GM19025 (cell line): ENCODE measurements around the gene CFAP20DC.
"Not testable (repeated sequence)": the region's sequence is repeated elsewhere in the genome, so short reads cannot be mapped to it uniquely, and the experiment has no call there.

Experiments
- ATAC-seq: cut with Tn5 transposase; IDR thresholded peaks from one replicate; pipeline ENCODE4 v1.9.1; 2021; ENCODE audit warnings: mild to moderate bottlenecking, low read depth, moderate library complexity; ENCODE audit not compliant: unreplicated experiment

The CFAP20DC gene

DNA sequence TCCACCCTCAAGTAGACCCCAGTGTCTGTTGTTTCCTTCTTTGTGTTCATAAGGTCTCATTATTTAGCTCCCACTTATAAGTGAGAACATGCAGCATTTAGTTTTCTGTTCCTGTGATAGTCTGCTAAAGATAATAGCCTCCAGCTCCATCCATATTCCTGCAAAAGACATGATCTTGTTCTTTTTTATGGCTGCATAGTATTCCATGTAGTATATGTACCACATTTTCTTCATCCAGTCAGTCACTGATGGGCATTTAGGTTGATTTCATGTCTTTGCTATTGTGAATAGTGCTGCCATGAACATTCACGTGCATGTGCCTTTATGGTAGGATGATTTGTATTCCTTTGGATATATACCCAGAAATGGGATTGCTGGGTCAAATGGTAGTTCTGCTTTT lies 82.0 kb downstream of the CFAP20DC start:
- ATAC-seq: not testable (repeated sequence)

DNA sequence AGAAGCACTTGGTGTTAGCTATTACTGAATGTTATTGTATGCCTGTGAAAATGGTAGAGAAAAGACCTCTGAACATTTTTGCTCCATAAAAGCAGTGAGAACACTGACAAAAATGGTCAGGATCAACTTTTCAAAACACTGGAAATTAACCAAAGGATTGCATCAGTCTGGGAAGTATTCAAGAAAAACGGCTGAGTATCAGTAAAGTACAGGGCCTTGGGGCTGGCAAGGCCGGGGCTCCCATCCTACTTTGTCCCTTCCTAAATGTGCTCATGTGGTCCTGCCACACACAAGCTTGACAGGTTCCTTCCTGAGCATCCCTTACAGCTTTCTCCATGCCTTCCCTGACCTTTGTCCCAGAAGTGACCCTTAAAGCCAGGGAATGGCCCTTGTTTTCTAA lies 84.0 kb downstream of the CFAP20DC start:
- ATAC-seq: no peak

DNA sequence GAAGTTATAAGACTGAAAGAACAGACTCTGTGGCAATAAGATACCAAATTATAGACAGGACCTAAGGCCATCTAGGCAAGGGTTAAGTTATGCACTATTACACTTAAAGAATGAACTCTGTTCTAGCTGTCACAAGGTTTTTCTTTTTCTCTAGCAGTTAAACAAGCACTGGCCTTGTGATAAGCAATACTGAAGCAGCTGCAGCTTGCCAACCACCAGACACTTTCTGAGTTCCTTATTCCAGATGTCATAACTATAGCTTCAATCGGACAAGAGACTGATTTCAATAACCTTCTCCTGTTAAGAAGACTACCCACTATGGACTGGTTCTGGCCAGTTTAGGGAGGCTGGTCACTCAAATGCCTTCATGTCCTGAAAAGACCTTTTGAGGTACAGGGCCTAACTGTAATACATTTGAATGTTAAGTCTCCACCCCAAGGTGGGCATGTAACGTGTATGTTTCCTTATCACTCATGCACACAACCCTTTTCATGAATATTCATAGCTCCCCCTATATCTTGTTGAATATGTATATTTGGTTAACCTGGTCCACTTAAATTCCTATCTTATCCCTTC lies 85.8 kb downstream of the CFAP20DC start:
- no peak for ATAC-seq

DNA sequence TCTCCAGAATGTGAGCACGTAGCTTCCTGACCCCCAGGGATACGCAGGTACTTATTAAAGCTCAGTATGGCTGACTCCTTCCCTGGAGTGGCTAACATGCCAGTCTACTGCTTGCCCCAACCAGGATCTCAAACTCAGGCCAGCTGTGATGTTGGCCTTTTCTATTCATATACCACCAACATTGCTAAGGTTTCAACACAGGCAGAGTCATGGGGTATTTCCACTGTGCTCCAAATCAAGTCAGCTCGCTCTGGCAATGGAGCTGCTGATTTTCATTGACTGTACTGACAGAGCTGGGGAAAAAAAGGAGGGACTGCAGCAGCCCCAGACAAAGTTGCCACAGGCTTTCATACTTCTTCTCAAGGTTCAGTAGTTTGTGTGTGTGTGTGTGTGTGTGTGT lies 87.0 kb downstream of the CFAP20DC start:
- no peak for ATAC-seq

GRCh38 chr3:58962040-58962651 lies 87.7 kb downstream of the CFAP20DC start:
- no peak for ATAC-seq

DNA sequence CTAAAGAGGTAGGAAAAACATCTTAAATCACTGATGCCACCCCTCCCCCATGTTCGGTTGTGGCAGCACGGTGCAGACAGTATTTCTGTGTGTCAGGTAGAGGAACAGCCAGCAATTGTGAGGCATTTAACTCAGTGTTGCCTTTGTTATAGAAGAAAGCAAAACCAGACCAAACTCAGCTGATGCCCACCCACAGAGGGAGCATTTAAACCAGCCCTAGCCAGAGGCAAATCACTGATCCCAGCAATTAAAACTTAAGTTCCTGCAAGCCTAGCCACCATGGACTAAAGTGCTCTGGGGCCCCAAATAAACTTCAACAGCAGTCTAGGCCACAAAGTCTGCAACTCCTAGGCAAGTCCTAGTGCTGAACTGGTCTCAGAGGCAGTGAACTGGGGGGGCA lies 94.5 kb downstream of the CFAP20DC start:
- ATAC-seq: no peak

DNA sequence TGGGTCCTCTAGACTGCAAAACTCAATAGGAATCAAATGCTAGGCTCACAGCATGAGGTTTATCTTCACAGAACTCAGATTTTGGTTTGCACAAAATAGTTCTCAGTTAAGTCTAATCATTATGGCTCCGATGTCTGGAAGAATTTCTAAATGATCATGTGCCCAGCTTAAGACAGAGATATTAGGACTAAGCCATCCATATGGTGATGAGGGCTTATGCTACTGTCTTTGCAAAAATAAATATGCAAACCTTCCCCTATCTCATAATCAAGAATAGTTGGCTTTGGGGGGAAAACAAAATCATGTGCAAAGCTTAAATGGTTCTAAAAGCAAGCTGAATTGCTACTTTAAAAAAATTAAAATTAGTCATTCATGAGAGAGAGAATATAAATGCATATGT lies 96.5 kb downstream of the CFAP20DC start:
- no peak for ATAC-seq

DNA sequence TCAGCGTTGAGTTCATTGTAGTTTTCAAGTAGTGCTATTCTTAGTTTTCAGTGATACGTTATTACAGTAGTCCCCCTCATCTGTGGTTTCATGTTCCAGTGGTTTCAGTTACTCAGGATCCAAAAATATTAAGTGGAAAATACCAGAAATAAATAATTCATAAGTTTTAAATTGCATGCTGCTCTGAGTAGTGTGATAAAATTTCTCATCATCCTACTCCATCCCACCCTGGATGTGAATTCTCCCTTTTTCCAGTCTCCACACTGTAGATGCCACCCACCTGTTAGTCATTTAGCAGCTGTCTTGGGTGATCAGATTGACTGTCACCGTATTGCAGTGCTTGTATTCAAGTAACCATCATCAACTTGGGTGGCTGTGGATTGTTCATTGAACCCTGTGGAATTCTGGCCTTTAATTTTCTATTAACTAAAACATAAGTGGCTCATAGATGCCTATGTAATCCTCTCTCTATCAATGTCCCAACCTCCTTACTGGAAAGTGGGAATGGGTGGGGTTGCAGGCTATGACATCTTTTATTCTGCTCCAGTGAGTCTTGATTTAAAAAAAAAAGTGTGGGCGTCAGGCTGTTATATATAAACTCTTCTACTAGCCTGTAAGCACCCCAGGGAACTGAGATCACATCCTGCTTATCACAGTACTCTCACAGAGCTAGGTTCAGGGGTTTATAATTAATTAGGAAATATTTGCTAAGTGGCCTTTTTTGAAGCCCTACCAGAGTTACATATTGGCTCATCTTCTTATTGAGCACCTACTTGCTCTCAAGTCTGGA lies 97.5 kb downstream of the CFAP20DC start:
- ATAC-seq: peak; percentile 80

DNA sequence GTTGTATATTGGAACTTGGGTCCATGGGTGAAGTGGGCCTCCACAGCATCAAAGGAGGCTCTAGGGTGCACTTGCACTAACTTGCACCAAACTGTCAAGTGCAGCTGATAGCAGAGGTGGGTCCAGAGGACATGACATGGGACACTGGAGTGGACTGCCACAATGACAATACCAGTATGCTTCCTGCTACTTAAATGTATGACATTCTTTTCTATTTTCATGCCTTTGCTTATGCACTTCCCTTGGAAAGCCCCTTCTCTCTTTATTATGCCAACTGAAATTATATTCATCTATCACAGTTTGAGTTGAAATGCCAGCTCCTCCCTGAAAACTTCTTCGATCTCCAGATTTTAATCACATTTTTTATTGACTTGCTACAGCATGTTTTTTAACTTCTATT lies 101.8 kb downstream of the CFAP20DC start:
- ATAC-seq: no peak

DNA sequence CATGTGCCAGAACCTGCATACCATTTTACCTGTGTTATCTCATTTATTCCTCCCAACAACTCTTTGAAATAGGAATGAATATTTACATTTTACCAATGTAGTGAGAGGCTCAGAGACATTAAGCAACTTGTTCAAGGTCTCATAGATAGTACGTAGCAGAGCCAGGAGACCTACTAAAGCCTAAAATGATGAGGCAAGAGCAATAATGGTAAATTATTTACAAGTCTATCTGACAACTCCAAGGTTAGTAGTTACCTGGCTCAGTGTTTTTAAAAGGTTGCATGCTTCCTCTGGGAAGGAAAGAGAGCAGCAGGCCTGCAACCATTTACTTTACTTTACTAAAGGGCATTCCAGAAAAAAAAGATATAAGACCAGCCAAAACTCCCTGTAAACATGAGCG lies 103.0 kb downstream of the CFAP20DC start:
- ATAC-seq: no peak

GRCh38 chr3:58938057-58938456 lies 111.8 kb downstream of the CFAP20DC start:
- ATAC-seq: no peak

- no peak for ATAC-seq
Measured at GRCh38 chr3:58924578-58924977, 125.2 kb downstream of the CFAP20DC start.

DNA sequence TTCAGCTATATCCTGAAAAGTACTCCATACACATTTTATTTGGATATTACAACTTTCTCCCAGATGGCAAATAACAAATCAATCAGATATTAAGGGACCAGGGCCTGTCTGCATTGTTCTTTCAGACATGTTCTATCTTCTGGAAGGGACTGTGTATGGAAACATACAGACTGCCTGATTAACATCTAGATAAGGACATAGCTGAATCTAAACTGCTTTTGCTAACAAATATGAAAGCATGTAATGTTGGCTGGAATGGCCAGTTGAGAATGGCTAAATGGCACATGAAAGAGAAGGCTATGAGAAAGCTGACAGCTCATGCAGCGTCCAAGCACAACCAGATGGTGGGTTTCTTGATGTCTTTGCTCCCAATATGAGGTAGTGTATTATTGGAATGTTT lies 149.4 kb downstream of the CFAP20DC start:
- ATAC-seq: no peak

DNA sequence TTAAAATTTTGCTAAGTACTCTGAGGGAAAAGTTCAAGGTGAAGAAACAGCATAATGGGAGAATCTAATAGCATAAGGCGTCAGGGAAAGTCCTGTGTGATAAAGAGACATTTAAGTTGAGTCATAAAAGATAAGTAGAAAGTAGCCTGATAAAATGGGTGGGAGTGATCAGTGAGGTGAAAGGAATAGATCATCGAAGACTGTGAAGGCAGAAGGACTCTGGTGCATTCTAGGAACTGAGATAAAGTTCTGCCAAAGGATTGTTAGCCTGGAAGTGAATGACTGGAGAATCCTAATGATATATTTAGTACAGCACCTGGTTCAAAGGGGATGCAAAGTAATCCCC lies 149.9 kb downstream of the CFAP20DC start:
- ATAC-seq: peak; percentile 10

DNA sequence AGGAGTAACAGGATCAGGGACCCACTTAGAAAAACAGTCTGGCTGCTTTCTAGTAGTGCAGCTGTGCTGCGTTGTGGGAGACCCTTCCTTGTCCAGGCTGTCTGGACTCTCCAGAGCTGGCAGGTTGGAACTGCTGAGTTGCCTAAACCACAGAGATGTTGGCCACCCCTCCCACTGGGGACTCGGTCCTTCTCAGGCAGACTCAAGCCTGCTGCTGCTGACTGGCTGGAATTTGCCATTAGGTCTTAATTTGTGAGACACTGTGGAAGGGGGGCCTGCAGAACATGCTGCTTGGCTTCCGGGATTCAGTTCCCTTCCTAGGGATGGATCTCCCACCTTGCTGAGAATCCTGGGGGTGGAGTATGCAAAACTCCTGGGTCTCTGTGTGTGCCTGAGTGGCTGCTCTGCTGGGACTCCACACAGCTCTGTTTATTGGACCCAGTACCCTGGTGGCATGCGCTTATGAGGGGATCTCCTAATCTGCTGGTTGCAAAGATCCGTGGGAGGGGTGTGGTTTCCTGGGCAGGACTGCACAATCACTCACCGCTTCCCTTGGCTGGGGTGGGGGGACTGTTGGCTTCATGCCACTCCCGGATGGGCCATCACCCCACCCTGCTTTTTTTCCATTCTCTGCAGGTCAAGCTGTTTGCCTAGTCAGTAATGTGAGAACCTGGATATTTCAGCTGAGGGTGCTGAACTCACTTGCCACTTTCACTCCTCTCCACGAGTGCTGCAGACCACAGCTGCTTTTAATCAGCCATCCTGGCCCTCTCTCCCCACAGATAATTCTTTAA lies 150.5 kb downstream of the CFAP20DC start:
- ATAC-seq: peak; percentile 79

GRCh38 chr3:58898513-58898912 lies 151.3 kb downstream of the CFAP20DC start:
- ATAC-seq: no peak

GRCh38 chr3:58897646-58898045 lies 152.2 kb downstream of the CFAP20DC start:
- no peak for ATAC-seq

DNA sequence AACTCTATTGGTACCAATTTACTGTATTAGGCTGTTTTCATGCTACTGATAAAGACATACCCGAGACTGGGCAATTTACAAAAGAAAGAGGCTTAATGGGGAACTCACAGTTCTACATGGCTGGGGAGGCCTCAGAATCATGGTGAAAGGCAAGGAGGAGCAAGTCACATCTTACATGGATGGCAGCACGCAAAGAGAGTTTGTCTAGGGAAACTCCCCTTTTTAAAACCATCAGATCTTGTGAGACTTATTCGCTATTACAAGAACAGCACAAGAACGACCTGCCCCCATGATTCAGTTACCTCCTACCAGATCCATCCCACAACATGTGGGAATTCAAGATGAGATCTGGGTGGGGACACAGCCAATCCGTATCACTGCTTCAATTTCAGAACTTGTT lies 154.1 kb downstream of the CFAP20DC start:
- not testable (repeated sequence) for ATAC-seq

DNA sequence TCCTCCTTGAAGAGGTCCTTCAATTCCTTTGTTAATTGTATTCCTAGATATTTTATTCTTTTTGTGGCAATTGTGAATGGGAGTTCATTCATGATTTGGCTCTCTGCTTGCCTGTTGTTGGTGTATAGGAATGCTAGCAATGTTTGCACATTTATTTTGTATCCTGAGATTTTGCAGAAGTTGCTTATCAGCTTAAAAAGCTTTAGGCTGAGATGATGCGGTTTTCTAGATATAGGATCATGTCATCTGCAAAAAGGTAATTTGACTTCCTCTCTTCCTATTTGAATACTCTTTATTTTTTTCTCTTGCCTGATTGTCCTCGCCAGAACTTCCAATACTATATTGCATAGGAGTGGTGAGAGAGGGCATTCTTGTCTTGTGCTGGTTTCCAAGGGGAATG lies 157.3 kb downstream of the CFAP20DC start:
- ATAC-seq: not testable (repeated sequence)

GRCh38 chr3:58888087-58888486 lies 161.7 kb downstream of the CFAP20DC start:
- no peak for ATAC-seq

GRCh38 chr3:58884453-58884852 lies 165.4 kb downstream of the CFAP20DC start:
- ATAC-seq: no peak
